ENCODE data around the gene SLC25A45. TPM values are rescaled to one million over a fixed set of nuclear protein-coding genes. Genes with fewer than 3 reads are reported as not detected.

Gene SLC25A45
- total and polyA plus RNA-seq, 12 donors, result 3.1 to 12.2 (median 8.3) TPM

DNA sequence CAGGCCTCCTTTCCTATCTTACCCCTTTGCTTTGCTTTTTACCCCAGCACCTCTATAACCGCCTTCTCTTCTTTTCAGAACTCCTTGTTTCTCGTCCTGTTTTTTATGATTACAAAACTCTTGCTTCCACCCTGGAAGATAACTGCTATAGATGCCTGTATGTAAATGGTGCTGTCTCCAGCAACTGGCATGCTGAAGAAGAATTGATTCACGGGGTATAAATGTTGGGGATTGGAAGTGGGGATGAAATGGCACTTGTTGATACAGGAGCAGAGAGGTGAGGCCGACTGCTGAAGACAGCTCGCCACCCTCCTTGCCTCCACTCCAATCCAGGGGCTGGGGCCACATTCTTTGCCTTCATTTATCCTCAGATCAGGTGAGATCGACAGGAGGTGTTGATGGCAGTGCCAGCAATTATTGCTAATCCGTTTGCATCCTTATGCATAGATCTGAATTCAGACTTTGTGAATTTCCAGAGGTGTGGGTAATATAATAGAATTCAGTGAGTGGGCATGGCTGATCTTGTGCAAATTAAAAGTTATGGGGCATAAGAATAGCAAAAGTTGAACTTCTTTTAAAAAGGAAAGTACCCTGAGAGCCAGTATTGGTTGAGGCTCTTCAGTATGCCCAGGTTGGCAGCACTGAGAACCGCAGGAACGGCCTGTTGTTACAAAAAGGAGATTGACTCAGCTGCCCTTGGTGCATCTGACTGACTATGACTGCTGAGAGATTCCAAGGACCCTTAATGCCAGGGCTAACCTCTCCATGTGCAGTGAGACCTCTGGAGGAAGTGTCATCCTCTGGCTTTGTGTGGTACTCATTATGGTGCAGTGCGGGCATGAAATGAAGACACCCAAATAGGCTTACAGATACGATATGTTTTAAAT is 45.5 kb upstream of the SLC25A45 start:
- DNase-seq (no peak), ATAC-seq (peak in 7 of 8 donors; percentile 3 to 21 (median 10))
- WGBS, 2 donors, result 8 to 10% methylated on average over 11 of the region's 11 CpGs
- TF ChIP-seq, protein P1, sequence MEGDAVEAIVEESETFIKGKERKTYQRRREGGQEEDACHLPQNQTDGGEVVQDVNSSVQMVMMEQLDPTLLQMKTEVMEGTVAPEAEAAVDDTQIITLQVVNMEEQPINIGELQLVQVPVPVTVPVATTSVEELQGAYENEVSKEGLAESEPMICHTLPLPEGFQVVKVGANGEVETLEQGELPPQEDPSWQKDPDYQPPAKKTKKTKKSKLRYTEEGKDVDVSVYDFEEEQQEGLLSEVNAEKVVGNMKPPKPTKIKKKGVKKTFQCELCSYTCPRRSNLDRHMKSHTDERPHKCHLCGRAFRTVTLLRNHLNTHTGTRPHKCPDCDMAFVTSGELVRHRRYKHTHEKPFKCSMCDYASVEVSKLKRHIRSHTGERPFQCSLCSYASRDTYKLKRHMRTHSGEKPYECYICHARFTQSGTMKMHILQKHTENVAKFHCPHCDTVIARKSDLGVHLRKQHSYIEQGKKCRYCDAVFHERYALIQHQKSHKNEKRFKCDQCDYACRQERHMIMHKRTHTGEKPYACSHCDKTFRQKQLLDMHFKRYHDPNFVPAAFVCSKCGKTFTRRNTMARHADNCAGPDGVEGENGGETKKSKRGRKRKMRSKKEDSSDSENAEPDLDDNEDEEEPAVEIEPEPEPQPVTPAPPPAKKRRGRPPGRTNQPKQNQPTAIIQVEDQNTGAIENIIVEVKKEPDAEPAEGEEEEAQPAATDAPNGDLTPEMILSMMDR (IDR thresholded peaks at IDR 0.05), result no peak
- H3K9me3 ChIP-seq, result no peaks in the 10 kb centered on the region
- peaks cover 8 to 67% (median 58%) of the 10 kb centered on the region in 9 donors for H3K4me1 ChIP-seq
- peaks cover 0 to 91% (median 50%) of the 10 kb centered on the region in 9 donors for H3K36me3 ChIP-seq
- no peaks in the 10 kb centered on the region for H3K27me3 ChIP-seq
- peak overlapping the region; percentile 61 to 99 (median 90) for H3K4me3 ChIP-seq
- intact Hi-C loops (cut with DNase I), result loop anchor here in 1 of 10 donors (2.0 kb wide), 1 partner anchor 77 kb away; no protein-coding TSS in a partner anchor
- peak overlapping the region in 9 of 10 donors; percentile 29 to 100 (median 100) for H3K27ac ChIP-seq

DNA sequence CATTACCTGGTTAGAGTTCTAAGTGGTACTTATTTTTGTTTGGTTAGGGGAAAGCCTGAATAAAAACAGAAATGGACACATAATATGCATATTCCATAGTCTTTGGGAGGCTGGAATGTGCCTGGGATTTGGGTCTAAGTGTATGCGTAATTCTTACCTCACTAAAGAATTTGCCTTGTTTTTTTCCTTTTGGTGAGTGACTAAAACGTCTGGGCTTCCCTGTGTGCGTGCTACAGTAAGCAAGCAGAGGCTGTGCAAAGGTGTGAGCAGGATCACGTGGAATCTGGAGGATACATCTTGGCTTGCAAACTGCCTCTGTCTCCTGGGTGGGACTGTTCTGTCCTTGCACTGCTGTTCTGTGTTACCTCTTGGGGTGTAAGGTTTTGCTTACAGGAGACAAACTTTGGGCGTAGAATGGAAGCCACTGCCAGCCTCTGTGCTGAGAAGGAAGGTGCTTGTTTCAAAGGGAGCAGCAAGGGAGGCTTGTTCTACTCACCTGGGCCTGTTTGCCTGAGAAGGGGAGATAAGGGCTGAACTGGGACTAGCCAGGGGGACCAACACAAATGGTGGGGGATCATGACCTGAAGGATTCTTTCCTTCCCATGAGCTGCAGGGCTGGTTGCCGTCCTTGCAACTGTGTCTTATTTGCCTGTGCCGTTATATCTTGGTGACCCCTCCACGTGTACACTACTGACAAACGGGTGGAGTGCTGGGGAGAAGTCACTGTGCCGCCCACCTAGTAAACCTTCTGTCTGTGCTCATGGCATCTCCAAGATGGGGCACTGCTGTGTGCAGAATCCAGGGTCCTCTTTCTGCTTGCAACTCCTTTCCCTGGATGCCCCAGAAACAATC is 44.6 kb upstream of the SLC25A45 start:
- peaks cover 0 to 82% (median 41%) of the 10 kb centered on the region in 9 donors for H3K36me3 ChIP-seq
- 5 to 6% methylated on average over 10 of the region's 10 CpGs for WGBS, 2 donors
- peak overlapping the region in 9 of 10 donors; percentile 29 to 100 (median 100) for H3K27ac ChIP-seq
- TF ChIP-seq, protein P1 (IDR thresholded peaks at IDR 0.05), result no peak
- no peak for DNase-seq
- intact Hi-C loops (cut with DNase I), result loop anchor here in 1 of 10 donors (2.0 kb wide), 1 partner anchor 78 kb away; no protein-coding TSS in a partner anchor
- H3K4me3 ChIP-seq, result peak overlapping the region; percentile 61 to 99 (median 90)
- no peaks in the 10 kb centered on the region for H3K9me3 ChIP-seq
- ATAC-seq, result peak in 4 of 8 donors; percentile 0 to 5 (median 0)
- H3K4me1 ChIP-seq, result peaks cover 8 to 58% (median 49%) of the 10 kb centered on the region in 9 donors
- no peaks in the 10 kb centered on the region for H3K27me3 ChIP-seq

DNA sequence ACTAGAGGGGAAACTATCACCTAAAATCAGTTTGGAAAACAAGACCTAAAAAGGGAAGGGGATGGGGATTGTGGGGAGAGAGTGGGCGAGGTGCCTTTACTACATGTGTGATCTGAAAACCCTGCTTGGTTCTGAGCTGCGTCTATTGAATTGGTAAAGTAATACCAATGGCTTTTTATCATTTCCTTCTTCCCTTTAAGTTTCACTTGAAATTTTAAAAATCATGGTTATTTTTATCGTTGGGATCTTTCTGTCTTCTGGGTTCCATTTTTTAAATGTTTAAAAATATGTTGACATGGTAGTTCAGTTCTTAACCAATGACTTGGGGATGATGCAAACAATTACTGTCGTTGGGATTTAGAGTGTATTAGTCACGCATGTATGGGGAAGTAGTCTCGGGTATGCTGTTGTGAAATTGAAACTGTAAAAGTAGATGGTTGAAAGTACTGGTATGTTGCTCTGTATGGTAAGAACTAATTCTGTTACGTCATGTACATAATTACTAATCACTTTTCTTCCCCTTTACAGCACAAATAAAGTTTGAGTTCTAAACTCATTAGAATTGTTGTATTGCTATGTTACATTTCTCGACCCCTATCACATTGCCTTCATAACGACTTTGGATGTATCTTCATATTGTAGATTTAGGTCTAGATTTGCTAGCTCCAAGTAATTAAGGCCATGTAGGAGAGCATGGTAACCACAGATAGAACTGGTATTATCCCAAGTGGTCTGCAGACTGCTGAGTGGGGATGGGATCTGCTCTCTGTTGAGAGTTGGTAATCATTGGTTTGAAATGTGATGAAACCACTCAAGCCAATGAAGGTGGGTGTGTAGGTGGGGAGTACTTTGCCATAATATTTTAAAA is 43.8 kb upstream of the SLC25A45 start:
- Histone ChIP-seq H3K36me3 (peaks cover 0 to 74% (median 33%) of the 10 kb centered on the region in 9 donors), H3K27me3 (no peaks in the 10 kb centered on the region), H3K4me3 (peak overlapping the region; percentile 61 to 99 (median 90)), H3K27ac (peak overlapping the region in 9 of 10 donors; percentile 29 to 100 (median 100)), H3K4me1 (peaks cover 8 to 57% (median 48%) of the 10 kb centered on the region in 9 donors), H3K9me3 (no peaks in the 10 kb centered on the region)
- no peak for ATAC-seq
- intact Hi-C loops (cut with DNase I), result loop anchor here in 1 of 10 donors (2.0 kb wide), 1 partner anchor 79 kb away; no protein-coding TSS in a partner anchor
- TF ChIP-seq, protein P1 (IDR thresholded peaks at IDR 0.05), result no peak
- 1 to 11% methylated on average over 9 of the region's 9 CpGs for WGBS, 2 donors
- DNase-seq, result no peak

Data from heart right ventricle (tissue), 16 donors.